ENCODE data around the gene NEK5.

Gene NEK5

DNA sequence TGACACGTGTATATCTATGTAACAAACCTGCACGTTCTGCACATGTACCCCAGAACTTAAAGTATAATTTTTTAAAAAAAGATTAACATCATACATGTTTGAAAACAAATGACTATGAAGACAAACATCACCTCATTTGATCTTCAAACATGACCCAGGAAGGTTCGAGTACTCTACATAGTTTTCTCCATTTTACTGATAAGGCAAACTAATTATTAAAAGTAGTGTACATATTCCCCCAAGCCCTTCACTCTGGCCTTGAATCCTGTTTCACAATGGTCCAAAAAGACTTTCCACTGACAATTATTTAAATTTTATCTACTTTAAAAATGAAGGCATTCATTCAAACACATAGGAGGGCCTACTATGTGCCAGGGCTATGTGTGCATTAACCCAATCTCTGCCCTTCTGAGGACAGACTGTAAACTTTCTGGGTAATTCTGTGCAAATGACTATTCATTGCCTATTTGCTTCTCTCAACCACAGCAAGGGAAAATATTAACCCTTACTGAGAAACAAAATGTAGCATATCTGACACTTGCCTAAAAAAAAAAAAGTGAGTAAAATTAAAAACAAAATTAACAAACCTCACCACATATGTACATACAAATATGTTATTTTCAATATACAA is 139.8 kb downstream of the NEK5 start (continued):
- TF ChIP-seq, protein P1, sequence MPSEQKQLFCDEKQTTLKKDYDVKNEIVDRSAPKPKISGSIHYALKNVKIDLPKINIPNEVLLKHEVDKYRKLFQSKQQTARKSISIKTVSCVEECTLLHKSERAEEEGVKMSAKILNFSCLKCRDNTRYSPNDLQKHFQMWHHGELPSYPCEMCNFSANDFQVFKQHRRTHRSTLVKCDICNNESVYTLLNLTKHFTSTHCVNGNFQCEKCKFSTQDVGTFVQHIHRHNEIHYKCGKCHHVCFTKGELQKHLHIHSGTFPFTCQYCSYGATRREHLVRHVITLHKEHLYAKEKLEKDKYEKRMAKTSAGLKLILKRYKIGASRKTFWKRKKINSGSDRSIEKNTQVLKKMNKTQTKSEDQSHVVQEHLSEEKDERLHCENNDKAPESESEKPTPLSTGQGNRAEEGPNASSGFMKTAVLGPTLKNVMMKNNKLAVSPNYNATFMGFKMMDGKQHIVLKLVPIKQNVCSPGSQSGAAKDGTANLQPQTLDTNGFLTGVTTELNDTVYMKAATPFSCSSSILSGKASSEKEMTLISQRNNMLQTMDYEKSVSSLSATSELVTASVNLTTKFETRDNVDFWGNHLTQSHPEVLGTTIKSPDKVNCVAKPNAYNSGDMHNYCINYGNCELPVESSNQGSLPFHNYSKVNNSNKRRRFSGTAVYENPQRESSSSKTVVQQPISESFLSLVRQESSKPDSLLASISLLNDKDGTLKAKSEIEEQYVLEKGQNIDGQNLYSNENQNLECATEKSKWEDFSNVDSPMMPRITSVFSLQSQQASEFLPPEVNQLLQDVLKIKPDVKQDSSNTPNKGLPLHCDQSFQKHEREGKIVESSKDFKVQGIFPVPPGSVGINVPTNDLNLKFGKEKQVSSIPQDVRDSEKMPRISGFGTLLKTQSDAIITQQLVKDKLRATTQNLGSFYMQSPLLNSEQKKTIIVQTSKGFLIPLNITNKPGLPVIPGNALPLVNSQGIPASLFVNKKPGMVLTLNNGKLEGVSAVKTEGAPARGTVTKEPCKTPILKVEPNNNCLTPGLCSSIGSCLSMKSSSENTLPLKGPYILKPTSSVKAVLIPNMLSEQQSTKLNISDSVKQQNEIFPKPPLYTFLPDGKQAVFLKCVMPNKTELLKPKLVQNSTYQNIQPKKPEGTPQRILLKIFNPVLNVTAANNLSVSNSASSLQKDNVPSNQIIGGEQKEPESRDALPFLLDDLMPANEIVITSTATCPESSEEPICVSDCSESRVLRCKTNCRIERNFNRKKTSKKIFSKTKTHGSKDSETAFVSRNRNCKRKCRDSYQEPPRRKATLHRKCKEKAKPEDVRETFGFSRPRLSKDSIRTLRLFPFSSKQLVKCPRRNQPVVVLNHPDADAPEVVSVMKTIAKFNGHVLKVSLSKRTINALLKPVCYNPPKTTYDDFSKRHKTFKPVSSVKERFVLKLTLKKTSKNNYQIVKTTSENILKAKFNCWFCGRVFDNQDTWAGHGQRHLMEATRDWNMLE (tag by site-specific recombination; conservative IDR thresholded peaks at IDR 0.05; ENCODE audit: low read depth): no peak
- TF ChIP-seq ZNF837 (tag by site-specific recombination; IDR thresholded peaks at IDR 0.05): no peak
